Neural crest cell (in vitro differentiated cells): ENCODE results near the gene RAB1A. TPM values are rescaled to one million over a fixed set of nuclear protein-coding genes. Genes with fewer than 3 reads are reported as not detected.
"Not testable (repeated sequence)": the region's sequence is repeated elsewhere in the genome, so short reads cannot be mapped to it uniquely, and the experiment has no call there.

ENCODE experiments used
- DNase-seq: peaks from one replicate; pipeline ENCODE4 v3.0.0; 2021; ENCODE audit warnings: low read depth, mixed read lengths, low spot score
- H3K27ac Mint-ChIP-seq: one replicate; pipeline ENCODE4 v1.8.0; 2021; ENCODE audit warnings: mild to moderate bottlenecking, mixed read lengths; ENCODE audit not compliant: unreplicated experiment
- H3K27me3 Mint-ChIP-seq: 2 replicates; pipeline ENCODE4 v1.8.0; 2021; ENCODE audit warnings: low read depth, mild to moderate bottlenecking, mixed read lengths
- H3K36me3 Mint-ChIP-seq: 2 replicates; pipeline ENCODE4 v1.8.0; 2021; ENCODE audit warnings: low read depth, mild to moderate bottlenecking, mixed read lengths
- H3K4me1 Mint-ChIP-seq: 2 replicates; pipeline ENCODE4 v1.8.0; 2021; ENCODE audit warnings: mixed read lengths
- H3K4me3 Mint-ChIP-seq: one replicate; pipeline ENCODE4 v1.8.0; 2021; ENCODE audit warnings: mild to moderate bottlenecking, mixed read lengths
- H3K9me3 Mint-ChIP-seq: 2 replicates; pipeline ENCODE4 v1.8.0; 2021; ENCODE audit warnings: mixed read lengths
- CTCF ChIP-seq: fragments of 200-600 bp; sonication (generic); conservative IDR thresholded peaks from 2 replicates; pipeline ENCODE4 v1.5.0; 2021; ENCODE audit warnings: antibody characterized with exemption, mild to moderate bottlenecking
- total RNA-seq: library from RNA; stranded (reverse); gene quantifications from 2 replicates; pipeline ENCODE4 v1.2.1, GENCODE V29; 2021

RAB1A gene
- total RNA-seq, 1 donor from 2014 or later: 110 TPM

- H3K4me3 Mint-ChIP-seq: no peak overlapping the region
- no peaks in the 10 kb centered on the region for H3K9me3 Mint-ChIP-seq
- no peak for DNase-seq
- H3K36me3 Mint-ChIP-seq: no peaks in the 10 kb centered on the region
- TF ChIP-seq CTCF: no peak
- H3K27me3 Mint-ChIP-seq: no peaks in the 10 kb centered on the region
- no peak overlapping the region for H3K27ac Mint-ChIP-seq
- no peaks in the 10 kb centered on the region for H3K4me1 Mint-ChIP-seq
Observed at GRCh38 chr2:65142515-65142914, 12.6 kb upstream of the RAB1A start.

- no peak for TF ChIP-seq CTCF
- no peak for DNase-seq
- Mint-ChIP-seq H3K27me3 (no peaks in the 10 kb centered on the region), H3K9me3 (no peaks in the 10 kb centered on the region), H3K4me3 (no peak overlapping the region), H3K36me3 (no peaks in the 10 kb centered on the region), H3K4me1 (no peaks in the 10 kb centered on the region), H3K27ac (no peak overlapping the region)
Observed at GRCh38 chr2:65137197-65137775, 7.4 kb upstream of the RAB1A start.

GRCh38 chr2:65136253-65136652 is 6.3 kb upstream of the RAB1A start:
- no peak for DNase-seq
- no peaks in the 10 kb centered on the region for H3K4me1 Mint-ChIP-seq
- no peak for TF ChIP-seq CTCF
- H3K9me3 Mint-ChIP-seq: no peaks in the 10 kb centered on the region
- H3K36me3 Mint-ChIP-seq: no peaks in the 10 kb centered on the region
- H3K4me3 Mint-ChIP-seq: no peak overlapping the region
- no peaks in the 10 kb centered on the region for H3K27me3 Mint-ChIP-seq
- H3K27ac Mint-ChIP-seq: peak overlapping the region; percentile 6

GRCh38 chr2:65134158-65134557 is 4.3 kb upstream of the RAB1A start:
- H3K9me3 Mint-ChIP-seq: no peaks in the 10 kb centered on the region
- no peak overlapping the region for H3K4me3 Mint-ChIP-seq
- DNase-seq: no peak
- no peak overlapping the region for H3K27ac Mint-ChIP-seq
- H3K36me3 Mint-ChIP-seq: no peaks in the 10 kb centered on the region
- no peak for TF ChIP-seq CTCF
- H3K27me3 Mint-ChIP-seq: no peaks in the 10 kb centered on the region
- H3K4me1 Mint-ChIP-seq: peaks cover 11% of the 10 kb centered on the region

- no peak for DNase-seq
- H3K36me3 Mint-ChIP-seq: no peaks in the 10 kb centered on the region
- no peaks in the 10 kb centered on the region for H3K27me3 Mint-ChIP-seq
- H3K9me3 Mint-ChIP-seq: no peaks in the 10 kb centered on the region
- no peak overlapping the region for H3K27ac Mint-ChIP-seq
- TF ChIP-seq CTCF: no peak
- H3K4me1 Mint-ChIP-seq: peaks cover 17% of the 10 kb centered on the region
- H3K4me3 Mint-ChIP-seq: no peak overlapping the region
Observed at GRCh38 chr2:65133626-65134025, 3.7 kb upstream of the RAB1A start.

- Mint-ChIP-seq H3K4me1 (peaks cover 23% of the 10 kb centered on the region), H3K4me3 (peak overlapping the region; percentile 72)
- H3K27me3 Mint-ChIP-seq, H3K36me3 Mint-ChIP-seq, H3K9me3 Mint-ChIP-seq, H3K27ac Mint-ChIP-seq, DNase-seq: not testable (repeated sequence)
Observed at GRCh38 chr2:65132930-65133329, 3.0 kb upstream of the RAB1A start.
